SK-N-SH (cell line): Measurements from ENCODE around the gene UBE2E2. TPM values are rescaled to one million over a fixed set of nuclear protein-coding genes. Genes with fewer than 3 reads are reported as not detected.

Experiments used
- CTCF ChIA-PET: fragments of 300-600, 350-600 bp; formaldehyde crosslinking; extraction: SDS; loops from one replicate; lab custom pipeline; 2021; lab: Yijun Ruan, JAX
- POLR2A ChIA-PET: fragments of 350-600 bp; sonication (Branson Sonifier 250); formaldehyde crosslinking; extraction: SDS; loops from one replicate; lab custom pipeline; 2020; ENCODE audit warnings: antibody characterized with exemption, inconsistent platforms; lab: Yijun Ruan, JAX
- DNase-seq: peaks from one replicate; pipeline ENCODE4 v3.0.0; 2012
- H2AFZ ChIP-seq: fragments of 200-600 bp; sonication (generic); 2 replicates; pipeline ENCODE4 v1.8.1; 2016; ENCODE audit warnings: antibody characterized with exemption, mild to moderate bottlenecking, low read depth
- H3F3A ChIP-seq: fragments of 200-600 bp; sonication (generic); replicated peaks from 2 replicates; pipeline ENCODE3; 2016; ENCODE audit warnings: antibody characterized with exemption, mild to moderate bottlenecking; ENCODE audit not compliant: insufficient read depth
- H3K27ac ChIP-seq, 2 experiments: fragments of 200-500 bp in 1 of 2; fragments of 200-600 bp in 1 of 2; sonication (Bioruptor generic) in 1 of 2; sonication (generic), shearing (Covaris generic) in 1 of 2; 2 replicates each; pipeline versions ENCODE4 v1.5.1 to v1.6.1; 2014 to 2016; ENCODE audit warnings: low read depth in 2 of 2, inconsistent platforms in 1 of 2, low read length in 1 of 2, mild to moderate bottlenecking in 1 of 2, mixed read lengths in 1 of 2
- H3K27me3 ChIP-seq: fragments of 200-600 bp; sonication (generic), shearing (Covaris generic); 2 replicates; pipeline ENCODE4 v1.6.1; 2016; ENCODE audit warnings: mixed run types; ENCODE audit not compliant: insufficient read depth
- H3K36me3 ChIP-seq, 2 experiments: fragments of 200-500 bp in 1 of 2; fragments of 200-600 bp in 1 of 2; sonication (Bioruptor generic) in 1 of 2; sonication (generic) in 1 of 2; replicated peaks in 1 of 2; 2 replicates each; pipeline versions ENCODE3 to v1.5.1; 2014 to 2016; ENCODE audit warnings: low read length in 1 of 2, mild to moderate bottlenecking in 1 of 2; ENCODE audit not compliant: insufficient read depth in 2 of 2, control insufficient read depth in 1 of 2
- H3K4me1 ChIP-seq, 2 experiments: fragments of 200-500 bp in 1 of 2; fragments of 200-600 bp in 1 of 2; sonication (Bioruptor generic) in 1 of 2; sonication (generic), shearing (Covaris generic) in 1 of 2; 2 replicates each; pipeline versions ENCODE4 v1.5.1 to v1.6.1; 2014 to 2016; ENCODE audit warnings: low read depth in 1 of 2, low read length in 1 of 2, mixed run types in 1 of 2; ENCODE audit not compliant: insufficient read depth in 2 of 2, control insufficient read depth in 1 of 2
- H3K4me2 ChIP-seq: fragments of 200-600 bp; sonication (generic), shearing (Covaris generic); 2 replicates; pipeline ENCODE4 v1.6.1; 2017; ENCODE audit warnings: mixed run types
- H3K4me3 ChIP-seq, 2 experiments: fragments of 200-500 bp in 1 of 2; fragments of 200-600 bp in 1 of 2; sonication (Bioruptor generic) in 1 of 2; sonication (generic), shearing (Covaris generic) in 1 of 2; 2 replicates each; pipeline versions ENCODE4 v1.5.1 to v1.8.1; 2014 to 2016; ENCODE audit warnings: low read depth in 2 of 2, inconsistent platforms in 1 of 2, low read length in 1 of 2, mild to moderate bottlenecking in 1 of 2, mixed read lengths in 1 of 2, moderate library complexity in 1 of 2
- H3K79me2 ChIP-seq: fragments of 200-600 bp; sonication (generic); 2 replicates; pipeline ENCODE4 v1.8.1; 2017; ENCODE audit warnings: mild to moderate bottlenecking; ENCODE audit not compliant: insufficient read depth
- H3K9ac ChIP-seq: fragments of 200-600 bp; sonication (generic); 2 replicates; pipeline ENCODE4 v1.6.1; 2017; ENCODE audit warnings: mixed run types
- H3K9me2 ChIP-seq: fragments of 200-600 bp; sonication (generic); 2 replicates; pipeline ENCODE4 v1.6.1; 2017; ENCODE audit warnings: mixed run types
- H3K9me3 ChIP-seq: fragments of 200-600 bp; sonication (generic); 2 replicates; pipeline ENCODE4 v1.6.1; 2017; ENCODE audit warnings: mixed run types, mild to moderate bottlenecking, moderate library complexity
- H4K20me1 ChIP-seq: fragments of 200-600 bp; sonication (generic); 2 replicates; pipeline ENCODE4 v1.6.1; 2017; ENCODE audit warnings: mild to moderate bottlenecking, mixed run types; ENCODE audit not compliant: insufficient read depth
- CHD2 ChIP-seq: fragments of 150-350 bp; IDR thresholded peaks from 2 replicates; pipeline ENCODE4 v1.6.1; 2018; ENCODE audit warnings: low read length; ENCODE audit not compliant: partially characterized antibody
- ELF1 ChIP-seq: IDR thresholded peaks from 2 replicates; pipeline ENCODE4 v1.4.0; 2012
- FOSL2 ChIP-seq: IDR thresholded peaks from 2 replicates; pipeline ENCODE4 v1.4.0; 2012; ENCODE audit warnings: low read depth, mild to moderate bottlenecking, moderate library complexity, borderline replicate concordance
- FOXJ3 ChIP-seq: sonication (generic); formaldehyde crosslinking; IDR thresholded peaks from 2 replicates; pipeline ENCODE4 v1.5.1; 2020; ENCODE audit warnings: mild to moderate bottlenecking, missing genetic modification reagents
- NRF1 ChIP-seq: IDR thresholded peaks from 2 replicates; pipeline ENCODE4 v1.6.1; 2012; ENCODE audit warnings: low read depth, mild to moderate bottlenecking, low read length
- POLR2AphosphoS5 ChIP-seq: IDR thresholded peaks from 2 replicates; pipeline ENCODE4 v1.6.1; 2012; ENCODE audit warnings: low read depth, low read length
- RAD21 ChIP-seq: IDR thresholded peaks from 2 replicates; pipeline ENCODE4 v1.6.1; 2012; ENCODE audit warnings: mild to moderate bottlenecking, low read length
- RCOR1 ChIP-seq: fragments of 150-350 bp; IDR thresholded peaks from 2 replicates; pipeline ENCODE4 v1.6.1; 2017; ENCODE audit warnings: antibody characterized with exemption, low read length
- REST ChIP-seq: IDR thresholded peaks from 2 replicates; pipeline ENCODE4 v1.6.1; 2012; ENCODE audit warnings: mild to moderate bottlenecking, low read depth, low read length, moderate library complexity
- RFX5 ChIP-seq: IDR thresholded peaks from 2 replicates; pipeline ENCODE4 v1.6.1; 2012; ENCODE audit warnings: mild to moderate bottlenecking, improper control_type of control experiment, low read length
- RXRA ChIP-seq: IDR thresholded peaks from 2 replicates; pipeline ENCODE4 v1.4.0; 2012; ENCODE audit warnings: low read depth, mild to moderate bottlenecking, borderline replicate concordance
- YY1 ChIP-seq: IDR thresholded peaks from 2 replicates; pipeline ENCODE4 v1.4.0; 2012; ENCODE audit warnings: low read depth, mild to moderate bottlenecking
- ZBTB33 ChIP-seq: IDR thresholded peaks from 2 replicates; pipeline ENCODE4 v1.4.0; 2012; ENCODE audit warnings: low read depth, borderline replicate concordance
- WGBS: methylation state at CpG from one replicate; pipeline ENCODE4 v1.1.6; 2017; ENCODE audit warnings: low lambda C conversion rate; 5-methylcytosine and 5-hydroxymethylcytosine counted together
- polyA plus RNA-seq, 3 experiments: library from polyadenylated mRNA; depleted of rRNA; stranded (reverse); fragments of >200 nt; gene quantifications; 2 replicates each; pipeline ENCODE4 v1.2.3, GENCODE V29; 2012
- TF ChIP-seq, protein P1 (sequence below): fragments of 200-600 bp; sonication (generic); IDR thresholded peaks from 2 replicates; pipeline ENCODE4 v1.6.1; 2017; ENCODE audit warnings: antibody characterized with exemption, mild to moderate bottlenecking, moderate library complexity
- TF ChIP-seq, protein P2 (sequence below): IDR thresholded peaks from 2 replicates; pipeline ENCODE4; 2012
- TF ChIP-seq, protein P3 (sequence below): IDR thresholded peaks from 2 replicates; pipeline ENCODE4 v1.4.0; 2012; ENCODE audit warnings: low read depth

The UBE2E2 gene
- polyA plus RNA-seq, 1 of the 3 experiments (the other 2 are of a cell fraction), result 46.4 TPM

DNA sequence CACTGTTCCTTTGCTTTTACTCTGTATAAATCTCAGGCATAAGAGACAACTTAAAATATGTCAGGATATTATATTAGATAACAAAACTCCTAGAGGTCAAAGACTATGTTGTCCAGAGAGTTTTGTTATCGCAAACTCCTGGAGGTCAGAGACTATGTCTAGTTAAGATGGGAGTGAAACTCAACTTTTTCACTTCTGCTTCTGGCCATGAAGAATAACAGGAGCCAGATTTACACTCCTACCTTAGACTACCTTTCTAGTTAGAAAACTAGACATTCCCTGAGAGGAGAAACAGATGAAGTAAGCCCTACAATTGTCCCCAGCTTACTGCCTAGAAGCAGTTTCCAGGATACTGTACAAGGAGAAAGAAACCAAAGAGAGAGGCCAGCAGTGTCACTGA lies 347.3 kb downstream of the UBE2E2 start:
- no peaks in the 10 kb centered on the region for H3K79me2 ChIP-seq
- TF ChIP-seq FOXJ3 (CRISPR knock-in tag) (no peak), REST (no peak), YY1 (no peak), FOSL2 (no peak), CHD2 (no peak), RAD21 (no peak), ZBTB33 (no peak), RXRA (no peak), NRF1 (no peak), ELF1 (no peak)
- TF ChIP-seq, all 33 proteins: peak for 0
- Histone ChIP-seq H2AFZ (no peak overlapping the region), H3K9me2 (no peaks in the 10 kb centered on the region), H3F3A (no peaks in the 10 kb centered on the region), H4K20me1 (no peaks in the 10 kb centered on the region), H3K27ac (no peak overlapping the region), H3K9ac (no peak overlapping the region), H3K4me3 (no peak overlapping the region), H3K27me3 (no peaks in the 10 kb centered on the region), H3K4me2 (no peak overlapping the region), H3K36me3 (no peaks in the 10 kb centered on the region), H3K9me3 (no peaks in the 10 kb centered on the region), H3K4me1 (no peaks in the 10 kb centered on the region)
- no peak for DNase-seq
- POLR2A ChIA-PET, result no interaction called here
- CTCF ChIA-PET, result no interaction called here
- 100% methylated on average over 1 of the region's 1 CpG for WGBS

- DNase-seq, result no peak
- Histone ChIP-seq H3K36me3 (peaks cover 0 to 3% of the 10 kb centered on the region in 2 experiments), H3F3A (no peaks in the 10 kb centered on the region), H3K4me2 (no peak overlapping the region), H3K9ac (no peak overlapping the region), H2AFZ (no peak overlapping the region), H3K79me2 (no peaks in the 10 kb centered on the region; the same call in 1 of the 2 replicates), H3K27ac (no peak overlapping the region), H4K20me1 (no peaks in the 10 kb centered on the region), H3K9me3 (no peaks in the 10 kb centered on the region), H3K4me1 (no peaks in the 10 kb centered on the region), H3K9me2 (no peaks in the 10 kb centered on the region), H3K27me3 (no peaks in the 10 kb centered on the region), H3K4me3 (no peak overlapping the region)
- ChIA-PET POLR2A (no interaction called here), CTCF (no interaction called here)
- no peak for TF ChIP-seq RAD21
- TF ChIP-seq, protein P1, sequence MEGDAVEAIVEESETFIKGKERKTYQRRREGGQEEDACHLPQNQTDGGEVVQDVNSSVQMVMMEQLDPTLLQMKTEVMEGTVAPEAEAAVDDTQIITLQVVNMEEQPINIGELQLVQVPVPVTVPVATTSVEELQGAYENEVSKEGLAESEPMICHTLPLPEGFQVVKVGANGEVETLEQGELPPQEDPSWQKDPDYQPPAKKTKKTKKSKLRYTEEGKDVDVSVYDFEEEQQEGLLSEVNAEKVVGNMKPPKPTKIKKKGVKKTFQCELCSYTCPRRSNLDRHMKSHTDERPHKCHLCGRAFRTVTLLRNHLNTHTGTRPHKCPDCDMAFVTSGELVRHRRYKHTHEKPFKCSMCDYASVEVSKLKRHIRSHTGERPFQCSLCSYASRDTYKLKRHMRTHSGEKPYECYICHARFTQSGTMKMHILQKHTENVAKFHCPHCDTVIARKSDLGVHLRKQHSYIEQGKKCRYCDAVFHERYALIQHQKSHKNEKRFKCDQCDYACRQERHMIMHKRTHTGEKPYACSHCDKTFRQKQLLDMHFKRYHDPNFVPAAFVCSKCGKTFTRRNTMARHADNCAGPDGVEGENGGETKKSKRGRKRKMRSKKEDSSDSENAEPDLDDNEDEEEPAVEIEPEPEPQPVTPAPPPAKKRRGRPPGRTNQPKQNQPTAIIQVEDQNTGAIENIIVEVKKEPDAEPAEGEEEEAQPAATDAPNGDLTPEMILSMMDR, result no peak
- no peak for TF ChIP-seq RCOR1
- TF ChIP-seq RFX5, result no peak
- TF ChIP-seq, protein P2, sequence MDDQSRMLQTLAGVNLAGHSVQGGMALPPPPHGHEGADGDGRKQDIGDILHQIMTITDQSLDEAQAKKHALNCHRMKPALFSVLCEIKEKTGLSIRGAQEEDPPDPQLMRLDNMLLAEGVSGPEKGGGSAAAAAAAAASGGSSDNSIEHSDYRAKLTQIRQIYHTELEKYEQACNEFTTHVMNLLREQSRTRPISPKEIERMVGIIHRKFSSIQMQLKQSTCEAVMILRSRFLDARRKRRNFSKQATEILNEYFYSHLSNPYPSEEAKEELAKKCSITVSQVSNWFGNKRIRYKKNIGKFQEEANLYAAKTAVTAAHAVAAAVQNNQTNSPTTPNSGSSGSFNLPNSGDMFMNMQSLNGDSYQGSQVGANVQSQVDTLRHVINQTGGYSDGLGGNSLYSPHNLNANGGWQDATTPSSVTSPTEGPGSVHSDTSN, result no peak
- TF ChIP-seq POLR2AphosphoS5, result no peak
- no peak for TF ChIP-seq FOSL2
- TF ChIP-seq, protein P3, sequence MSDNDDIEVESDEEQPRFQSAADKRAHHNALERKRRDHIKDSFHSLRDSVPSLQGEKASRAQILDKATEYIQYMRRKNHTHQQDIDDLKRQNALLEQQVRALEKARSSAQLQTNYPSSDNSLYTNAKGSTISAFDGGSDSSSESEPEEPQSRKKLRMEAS, result no peak
- 100% methylated on average over 1 of the region's 1 CpG for WGBS
Observed at GRCh38 chr3:23552506-23552905, 349.4 kb downstream of the UBE2E2 start.
